ENCODE measurements around the gene KCNH8. TPM values are rescaled to one million over a fixed set of nuclear protein-coding genes. Genes with fewer than 3 reads are reported as not detected.

Gene KCNH8
- polyA plus RNA-seq, 1 donor from 2014 or later = 28.9 TPM

DNA sequence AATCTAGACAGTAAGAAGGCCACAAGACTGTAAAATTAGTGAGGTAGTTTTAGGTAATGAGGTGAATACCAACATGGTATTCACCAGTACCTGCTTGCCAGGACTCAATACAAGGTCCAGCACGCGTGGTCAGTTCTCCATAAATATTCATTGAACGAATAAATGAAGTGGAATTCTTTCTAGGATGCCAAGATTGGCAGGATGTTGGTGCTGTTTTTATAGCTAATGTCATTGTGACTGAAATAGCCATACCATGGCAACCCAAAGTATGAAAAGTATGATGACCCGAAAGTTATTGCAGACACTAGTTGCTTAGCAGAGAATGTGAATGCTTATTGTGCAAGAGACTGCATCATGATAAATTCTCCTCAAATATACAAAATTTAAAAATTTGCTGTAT is 307.2 kb downstream of the KCNH8 start:
- H3K4me3 ChIP-seq (ENCODE audit: low read length) = no peak overlapping the region
- H3K4me2 ChIP-seq (ENCODE audit: low read length) = no peak overlapping the region
- H3K79me2 ChIP-seq (replicated peaks; ENCODE audit: insufficient read depth, low read length) = no peaks in the 10 kb centered on the region
- no peak overlapping the region for H3K9ac ChIP-seq (ENCODE audit: low read length)
- no peaks in the 10 kb centered on the region for H3F3A ChIP-seq (ENCODE audit: insufficient read depth, low read length, poor library complexity, severe bottlenecking)
- no peaks in the 10 kb centered on the region for H3K9me3 ChIP-seq (ENCODE audit: low read length)
- H4K20me1 ChIP-seq (ENCODE audit: insufficient read depth) = no peaks in the 10 kb centered on the region
- no peak overlapping the region for H3K27ac ChIP-seq (ENCODE audit: low read length)
- no peaks in the 10 kb centered on the region for H3K27me3 ChIP-seq (ENCODE audit: insufficient read depth, low read depth, low read length)
- no peaks in the 10 kb centered on the region for H3K36me3 ChIP-seq (ENCODE audit: insufficient read depth, low read length)
- H2AFZ ChIP-seq (ENCODE audit: low read depth, low read length) = no peak overlapping the region
- no peak for TF ChIP-seq MXI1 (conservative IDR thresholded peaks at IDR 0.05; ENCODE audit: poor library complexity, severe bottlenecking)
- TF ChIP-seq EZH2 (IDR thresholded peaks at IDR 0.05; ENCODE audit: borderline replicate concordance, insufficient read depth, low read length, poor library complexity, severe bottlenecking) = no peak
- TF ChIP-seq REST (IDR thresholded peaks at IDR 0.05; ENCODE audit: borderline replicate concordance) = no peak
- TF ChIP-seq EP300 (conservative IDR thresholded peaks at IDR 0.05; ENCODE audit: poor library complexity, severe bottlenecking) = no peak
- no peak for TF ChIP-seq POLR2AphosphoS5 (IDR thresholded peaks at IDR 0.05)
- TF ChIP-seq RAD21 (conservative IDR thresholded peaks at IDR 0.05) = no peak
- no peak for TF ChIP-seq SMC3 (conservative IDR thresholded peaks at IDR 0.05; ENCODE audit: poor library complexity)
- TF ChIP-seq, protein P1, sequence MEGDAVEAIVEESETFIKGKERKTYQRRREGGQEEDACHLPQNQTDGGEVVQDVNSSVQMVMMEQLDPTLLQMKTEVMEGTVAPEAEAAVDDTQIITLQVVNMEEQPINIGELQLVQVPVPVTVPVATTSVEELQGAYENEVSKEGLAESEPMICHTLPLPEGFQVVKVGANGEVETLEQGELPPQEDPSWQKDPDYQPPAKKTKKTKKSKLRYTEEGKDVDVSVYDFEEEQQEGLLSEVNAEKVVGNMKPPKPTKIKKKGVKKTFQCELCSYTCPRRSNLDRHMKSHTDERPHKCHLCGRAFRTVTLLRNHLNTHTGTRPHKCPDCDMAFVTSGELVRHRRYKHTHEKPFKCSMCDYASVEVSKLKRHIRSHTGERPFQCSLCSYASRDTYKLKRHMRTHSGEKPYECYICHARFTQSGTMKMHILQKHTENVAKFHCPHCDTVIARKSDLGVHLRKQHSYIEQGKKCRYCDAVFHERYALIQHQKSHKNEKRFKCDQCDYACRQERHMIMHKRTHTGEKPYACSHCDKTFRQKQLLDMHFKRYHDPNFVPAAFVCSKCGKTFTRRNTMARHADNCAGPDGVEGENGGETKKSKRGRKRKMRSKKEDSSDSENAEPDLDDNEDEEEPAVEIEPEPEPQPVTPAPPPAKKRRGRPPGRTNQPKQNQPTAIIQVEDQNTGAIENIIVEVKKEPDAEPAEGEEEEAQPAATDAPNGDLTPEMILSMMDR (IDR thresholded peaks at IDR 0.05; ENCODE audit: poor library complexity, severe bottlenecking) = no peak
- no peak for TF ChIP-seq TAF1 (IDR thresholded peaks at IDR 0.05; ENCODE audit: low read depth)
- H3K9me2 ChIP-seq (ENCODE audit: insufficient read depth, low read length) = no peaks in the 10 kb centered on the region

GRCh38 chr3:19456738-19457137 is 308.4 kb downstream of the KCNH8 start:
- H3K9me3 ChIP-seq (ENCODE audit: low read length) = no peaks in the 10 kb centered on the region
- no peaks in the 10 kb centered on the region for H3K9me2 ChIP-seq (ENCODE audit: insufficient read depth, low read length)
- no peak overlapping the region for H3K9ac ChIP-seq (ENCODE audit: low read length)
- no peak overlapping the region for H2AFZ ChIP-seq (ENCODE audit: low read depth, low read length)
- no peak overlapping the region for H3K27ac ChIP-seq (ENCODE audit: low read length)
- H3K4me2 ChIP-seq (ENCODE audit: low read length) = no peak overlapping the region
- TF ChIP-seq EP300 (conservative IDR thresholded peaks at IDR 0.05; ENCODE audit: poor library complexity, severe bottlenecking) (no peak), EZH2 (IDR thresholded peaks at IDR 0.05; ENCODE audit: borderline replicate concordance, insufficient read depth, low read length, poor library complexity, severe bottlenecking) (no peak), REST (IDR thresholded peaks at IDR 0.05; ENCODE audit: borderline replicate concordance) (no peak), TAF1 (IDR thresholded peaks at IDR 0.05; ENCODE audit: low read depth) (no peak), SMC3 (conservative IDR thresholded peaks at IDR 0.05; ENCODE audit: poor library complexity) (no peak), MXI1 (conservative IDR thresholded peaks at IDR 0.05; ENCODE audit: poor library complexity, severe bottlenecking) (no peak), POLR2AphosphoS5 (IDR thresholded peaks at IDR 0.05) (no peak), RAD21 (conservative IDR thresholded peaks at IDR 0.05) (no peak)
- TF ChIP-seq, protein P1 (IDR thresholded peaks at IDR 0.05; ENCODE audit: poor library complexity, severe bottlenecking) = no peak
- H3K4me3 ChIP-seq (ENCODE audit: low read length) = no peak overlapping the region
- H4K20me1 ChIP-seq (ENCODE audit: insufficient read depth) = no peaks in the 10 kb centered on the region
- no peaks in the 10 kb centered on the region for H3K36me3 ChIP-seq (ENCODE audit: insufficient read depth, low read length)
- H3F3A ChIP-seq (ENCODE audit: insufficient read depth, low read length, poor library complexity, severe bottlenecking) = no peaks in the 10 kb centered on the region
- no peaks in the 10 kb centered on the region for H3K79me2 ChIP-seq (replicated peaks; ENCODE audit: insufficient read depth, low read length)
- no peaks in the 10 kb centered on the region for H3K27me3 ChIP-seq (ENCODE audit: insufficient read depth, low read depth, low read length)
